H1 (cell line): Measurements from ENCODE around the gene ZNF219. TPM values are rescaled to one million over a fixed set of nuclear protein-coding genes. Genes with fewer than 3 reads are reported as not detected.

Experiments
- CTCF ChIA-PET: fragments of 300-600 bp; sonication (Branson Sonifier 250); formaldehyde crosslinking; loops from one replicate; lab custom pipeline; 2021; ENCODE audit not compliant: partially characterized antibody; lab: Charles Lee
- POLR2A ChIA-PET: fragments of 300-600 bp; sonication (Branson Sonifier 250); formaldehyde crosslinking; loops from one replicate; lab custom pipeline; 2021; ENCODE audit warnings: inconsistent platforms; ENCODE audit not compliant: partially characterized antibody; lab: Charles Lee
- DNase-seq, 2 experiments: peaks; one replicate each; pipeline versions ENCODE4 v3.0.0 to v3.0.0-alpha.2; 2010 to 2022; ENCODE audit warnings: low spot score in 2 of 2, low read depth in 1 of 2, mixed read lengths in 1 of 2
- FAIRE-seq: peaks from 2 replicates; lab custom pipeline; 2011; peaks lifted over from hg19 to GRCh38; lab: Jason Lieb, UNC
- H2AFZ ChIP-seq: 2 replicates; pipeline ENCODE4 v1.8.1; 2012; ENCODE audit warnings: low read length, inconsistent platforms
- H2AK5ac ChIP-seq: 2 replicates; pipeline ENCODE4 v1.6.1; 2013; ENCODE audit warnings: low read depth, low read length
- H2BK120ac ChIP-seq: replicated peaks from 2 replicates; pipeline ENCODE3; 2013; ENCODE audit warnings: low read depth, low read length, inconsistent platforms
- H2BK12ac ChIP-seq: 2 replicates; pipeline ENCODE4 v1.6.1; 2013; ENCODE audit warnings: low read depth, low read length
- H2BK15ac ChIP-seq: 2 replicates; pipeline ENCODE4 v1.6.1; 2013; ENCODE audit warnings: low read length
- H2BK20ac ChIP-seq: 2 replicates; pipeline ENCODE4 v1.6.1; 2013; ENCODE audit warnings: low read length
- H2BK5ac ChIP-seq: 2 replicates; pipeline ENCODE4 v1.6.1; 2013; ENCODE audit warnings: low read depth, low read length
- H3K14ac ChIP-seq: 2 replicates; pipeline ENCODE4 v1.6.1; 2013; ENCODE audit warnings: inconsistent platforms; ENCODE audit not compliant: insufficient read length
- H3K18ac ChIP-seq: 2 replicates; pipeline ENCODE4 v1.6.1; 2013; ENCODE audit warnings: low read length; ENCODE audit errors: extremely low read depth
- H3K23ac ChIP-seq: 2 replicates; pipeline ENCODE4 v1.6.1; 2013; ENCODE audit warnings: inconsistent platforms; ENCODE audit not compliant: insufficient read length
- H3K23me2 ChIP-seq: 2 replicates; pipeline ENCODE4 v1.6.1; 2013; ENCODE audit warnings: low read depth, low read length
- H3K27ac ChIP-seq: 2 replicates; pipeline ENCODE4 v1.6.1; 2011; ENCODE audit warnings: low read depth, low read length, inconsistent platforms
- H3K27me3 ChIP-seq, 4 experiments: replicated peaks in 1 of 4; 1 replicate in 1 of 4; 2 replicates in 3 of 4; pipeline versions ENCODE4 v1.6.1 to v1.8.1; 2011 to 2013; ENCODE audit warnings: low read length in 3 of 4, mild to moderate bottlenecking in 3 of 4, inconsistent platforms in 2 of 4, mixed read lengths in 2 of 4, moderate library complexity in 1 of 4; ENCODE audit not compliant: control insufficient read depth in 3 of 4, insufficient read depth in 3 of 4; ENCODE audit errors: extremely low read depth in 1 of 4
- H3K36me3 ChIP-seq, 4 experiments: 2 replicates each; pipeline versions ENCODE4 v1.6.1 to v1.8.1; 2011 to 2013; ENCODE audit warnings: mild to moderate bottlenecking in 4 of 4, low read length in 3 of 4, moderate library complexity in 2 of 4, control low read depth in 1 of 4, inconsistent platforms in 1 of 4; ENCODE audit not compliant: insufficient read depth in 4 of 4, control insufficient read depth in 2 of 4
- H3K4ac ChIP-seq: replicated peaks from 2 replicates; pipeline ENCODE3; 2013; ENCODE audit warnings: low read length, low read depth, mixed read lengths, inconsistent platforms; ENCODE audit not compliant: insufficient read length
- H3K4me1 ChIP-seq, 4 experiments: replicated peaks in 1 of 4; 1 replicate in 1 of 4; 2 replicates in 3 of 4; pipeline versions ENCODE4 v1.6.1 to v1.8.1; 2011 to 2013; ENCODE audit warnings: low read length in 3 of 4, inconsistent platforms in 2 of 4, mixed read lengths in 1 of 4; ENCODE audit not compliant: insufficient read depth in 4 of 4, control insufficient read depth in 3 of 4
- H3K4me2 ChIP-seq, 2 experiments: 2 replicates each; pipeline versions ENCODE4 v1.6.1 to v1.8.1; 2011 to 2013; ENCODE audit warnings: low read depth in 2 of 2, low read length in 2 of 2, control low read depth in 1 of 2, inconsistent platforms in 1 of 2, mild to moderate bottlenecking in 1 of 2; ENCODE audit not compliant: insufficient read depth in 1 of 2
- H3K4me3 ChIP-seq, 4 experiments: fragments of 200-600, 300-600 bp in 1 of 4; sonication (generic), shearing (Covaris generic), sonication (Bioruptor Twin) in 1 of 4; 2 replicates each; pipeline versions ENCODE4 v1.5.1 to v1.8.1; 2011 to 2016; ENCODE audit warnings: low read length in 4 of 4, low read depth in 3 of 4, control low read depth in 2 of 4, inconsistent platforms in 2 of 4, mild to moderate bottlenecking in 2 of 4, mixed read lengths in 1 of 4, moderate library complexity in 1 of 4; ENCODE audit not compliant: insufficient read depth in 2 of 4; ENCODE audit errors: extremely low read depth in 1 of 4
- H3K56ac ChIP-seq: replicated peaks from 2 replicates; pipeline ENCODE3; 2013; ENCODE audit warnings: low read depth, mild to moderate bottlenecking, mixed read lengths, low read length, inconsistent platforms; ENCODE audit not compliant: insufficient read length
- H3K79me1 ChIP-seq: 2 replicates; pipeline ENCODE4 v1.6.1; 2013; ENCODE audit warnings: low read depth, low read length, control low read depth
- H3K79me2 ChIP-seq, 2 experiments: 2 replicates each; pipeline versions ENCODE4 v1.6.1 to v1.8.1; 2012 to 2013; ENCODE audit warnings: low read length in 2 of 2, mild to moderate bottlenecking in 2 of 2, inconsistent platforms in 1 of 2; ENCODE audit not compliant: insufficient read depth in 2 of 2, control insufficient read depth in 1 of 2
- H3K9ac ChIP-seq, 4 experiments: replicated peaks in 1 of 4; 1 replicate in 1 of 4; 2 replicates in 3 of 4; pipeline versions ENCODE4 v1.6.1 to v1.8.1; 2011 to 2013; ENCODE audit warnings: low read depth in 3 of 4, low read length in 3 of 4, control low read depth in 2 of 4, mild to moderate bottlenecking in 2 of 4, moderate library complexity in 2 of 4, inconsistent platforms in 1 of 4; ENCODE audit errors: extremely low read depth in 1 of 4
- H3K9me3 ChIP-seq, 2 experiments: 2 replicates each; pipeline versions ENCODE4 v1.6.1 to v1.8.1; 2012 to 2013; ENCODE audit warnings: mild to moderate bottlenecking in 2 of 2, moderate library complexity in 2 of 2, control low read depth in 1 of 2, inconsistent platforms in 1 of 2, low read depth in 1 of 2, low read length in 1 of 2, mixed read lengths in 1 of 2; ENCODE audit not compliant: insufficient read depth in 2 of 2
- H4K20me1 ChIP-seq, 2 experiments: replicated peaks in 1 of 2; 2 replicates each; pipeline versions ENCODE3 to v1.8.1; 2011 to 2013; ENCODE audit warnings: inconsistent platforms in 2 of 2, low read length in 2 of 2, mild to moderate bottlenecking in 1 of 2; ENCODE audit not compliant: insufficient read depth in 2 of 2, control insufficient read depth in 1 of 2
- H4K5ac ChIP-seq: 2 replicates; pipeline ENCODE4 v1.6.1; 2013; ENCODE audit warnings: low read length, low read depth, mixed read lengths, inconsistent platforms; ENCODE audit not compliant: insufficient read length
- H4K8ac ChIP-seq: 2 replicates; pipeline ENCODE4 v1.8.0; 2013; ENCODE audit warnings: mild to moderate bottlenecking, moderate library complexity, low read length, inconsistent platforms; ENCODE audit not compliant: insufficient read depth; ENCODE audit errors: extremely low read depth
- H4K91ac ChIP-seq: replicated peaks from 2 replicates; pipeline ENCODE3; 2013; ENCODE audit warnings: low read length, mixed read lengths, inconsistent platforms; ENCODE audit not compliant: insufficient read length
- CEBPB ChIP-seq: IDR thresholded peaks from 2 replicates; pipeline ENCODE4 v1.6.1; 2012; ENCODE audit warnings: low read depth, low read length
- CHD2 ChIP-seq: IDR thresholded peaks from 2 replicates; pipeline ENCODE4 v1.6.1; 2012; ENCODE audit warnings: low read length, improper control_type of control experiment
- CREB1 ChIP-seq: IDR thresholded peaks from 2 replicates; pipeline ENCODE4 v1.6.1; 2012; ENCODE audit warnings: inconsistent platforms
- E2F6 ChIP-seq: IDR thresholded peaks from 2 replicates; pipeline ENCODE4 v1.6.1; 2012; ENCODE audit warnings: inconsistent platforms
- MAFK ChIP-seq: IDR thresholded peaks from 2 replicates; pipeline ENCODE4 v1.6.1; 2012; ENCODE audit warnings: low read depth, mild to moderate bottlenecking, improper control_type of control experiment, low read length
- NANOG ChIP-seq: IDR thresholded peaks from 2 replicates; pipeline ENCODE4 v1.6.1; 2011; ENCODE audit warnings: low read length, low read depth, mild to moderate bottlenecking, inconsistent platforms; ENCODE audit not compliant: insufficient read depth, poor library complexity, severe bottlenecking
- RFX5 ChIP-seq: IDR thresholded peaks from 2 replicates; pipeline ENCODE4 v1.6.1; 2011; ENCODE audit warnings: low read depth, low read length, improper control_type of control experiment, borderline replicate concordance
- SRF ChIP-seq: IDR thresholded peaks from 2 replicates; pipeline ENCODE4 v1.6.1; 2011; ENCODE audit warnings: mild to moderate bottlenecking, low read depth, low read length, moderate library complexity
- TAF1 ChIP-seq: IDR thresholded peaks from 2 replicates; pipeline ENCODE4 v1.6.1; 2011; ENCODE audit warnings: mild to moderate bottlenecking, low read depth, low read length
- TBP ChIP-seq: IDR thresholded peaks from 2 replicates; pipeline ENCODE4 v1.6.1; 2011; ENCODE audit warnings: low read depth, low read length, improper control_type of control experiment
- ZNF274 ChIP-seq: IDR thresholded peaks from 2 replicates; pipeline ENCODE4 v1.7.0; 2012; ENCODE audit warnings: low read length, borderline replicate concordance; ENCODE audit errors: extremely low read depth
- WGBS, 2 experiments: shearing (Covaris generic) in 1 of 2; methylation state at CpG; one replicate each; pipeline versions ENCODE4 v1.1.6 to v1.1.7; 2013 to 2015; ENCODE audit warnings: low lambda C conversion rate in 2 of 2, mixed read lengths in 2 of 2, inconsistent platforms in 1 of 2, low coverage in 1 of 2, missing lambda C conversion rate in 1 of 2; ENCODE audit not compliant: insufficient replicate concordance in 2 of 2, insufficient coverage in 1 of 2, insufficient read length in 1 of 2; ENCODE audit errors: extremely low coverage in 1 of 2, missing lambda C conversion rate in 1 of 2; 5-methylcytosine and 5-hydroxymethylcytosine counted together
- polyA plus RNA-seq, 7 experiments: library from polyadenylated mRNA; depleted of rRNA in 3 of 7; stranded (reverse) in 5 of 7; unstranded in 2 of 7; fragments of >200 nt in 5 of 7; fragments of 200-250 nt in 2 of 7; gene quantifications; 1 replicate in 5 of 7; 2 replicates in 1 of 7; 4 replicates in 1 of 7; pipeline versions ENCODE4 v1.2.1 to v1.2.3, GENCODE V29; 2011 to 2013; ENCODE audit warnings: missing spikeins in 2 of 7, mixed read lengths in 2 of 7
- total RNA-seq: library from RNA; stranded (reverse); fragmentation: NEBNext Ultra II Directional; extraction: Animal tissue kit (Norgen Biotek cat#: 25700); gene quantifications from 2 replicates; pipeline ENCODE4 v1.2.1, GENCODE V29; 2021

The ZNF219 gene
- total and polyA plus RNA-seq, 2 of the 8 experiments (the other 6 are each of a cell fraction or from before 2014, with no cell fraction given), result 113 to 160 TPM

GRCh38 chr14:21074398-21075272 is 23.8 kb downstream of the ZNF219 start:
- Histone ChIP-seq H2AK5ac (no peak overlapping the region), H3K79me1 (peaks cover 2% of the 10 kb centered on the region), H2BK120ac (no peak overlapping the region), H3K4me2 (no peak overlapping the region), H3K23ac (no peak overlapping the region), H3K4me3 (no peak overlapping the region), H3K9ac (no peak overlapping the region), H2BK20ac (no peak overlapping the region), H3K79me2 (peaks cover 0 to 13% of the 10 kb centered on the region in 2 experiments; a peak in 2 of 4 replicates), H3K14ac (no peak overlapping the region), H3K27ac (no peak overlapping the region), H3K9me3 (no peaks in the 10 kb centered on the region), H2BK15ac (no peak overlapping the region), H4K20me1 (peaks cover 2 to 9% of the 10 kb centered on the region in 2 experiments), H3K36me3 (peaks cover 41 to 58% (median 53%) of the 10 kb centered on the region in 4 experiments), H2BK12ac (no peak overlapping the region), H4K5ac (no peak overlapping the region), H2BK5ac (no peak overlapping the region), H3K4ac (no peak overlapping the region), H3K18ac (no peak overlapping the region), H3K23me2 (peaks cover 13% of the 10 kb centered on the region; the same call in 1 of the 2 replicates), H2AFZ (no peak overlapping the region), H3K4me1 (peaks cover 3 to 9% (median 5%) of the 10 kb centered on the region in 4 experiments; a peak in 6 of 7 replicates), H3K27me3 (no peaks in the 10 kb centered on the region), H4K8ac (no peak overlapping the region), H3K56ac (no peak overlapping the region), H4K91ac (no peak overlapping the region)
- DNase-seq (no peak), FAIRE-seq (no peak)
- WGBS, 2 experiments, result 91% methylated on average over 20 of the region's 26 CpGs; no CpG with 5 or more reads in 1 of the 2 experiments
- ChIA-PET POLR2A (interaction anchor here (0.7 to 12.4 kb wide), 5 partner anchors 10 to 58 kb away, joined by 3 to 245 read pairs (median 5); partner anchors contain the start of genes TMEM253 and ZNF219), CTCF (interaction anchor here (1.1 to 6.6 kb wide), 8 partner anchors 9 to 77 kb away, joined by 4 to 110 read pairs (median 14); partner anchors contain the start of gene TMEM253)
- no peak for TF ChIP-seq NANOG
- TF ChIP-seq TBP, result no peak
- no peak for TF ChIP-seq CEBPB
- TF ChIP-seq MAFK, result no peak
- no peak for TF ChIP-seq CREB1
- TF ChIP-seq TAF1, result no peak
- no peak for TF ChIP-seq E2F6
- TF ChIP-seq SRF, result no peak
- TF ChIP-seq CHD2, result no peak
- TF ChIP-seq RFX5, result no peak
- no peak for TF ChIP-seq ZNF274
